ENCODE results near the gene RXRG.

GRCh38 chr1:165418195-165418594 is 26.7 kb downstream of the RXRG start:
- TF ChIP-seq ZFX (IDR thresholded peaks at IDR 0.05) (no peak), CTCF (conservative IDR thresholded peaks at IDR 0.05) (no peak)

Measured in C4-2B (cell line).